Measurements from ENCODE around the gene ITPKA.

DNA sequence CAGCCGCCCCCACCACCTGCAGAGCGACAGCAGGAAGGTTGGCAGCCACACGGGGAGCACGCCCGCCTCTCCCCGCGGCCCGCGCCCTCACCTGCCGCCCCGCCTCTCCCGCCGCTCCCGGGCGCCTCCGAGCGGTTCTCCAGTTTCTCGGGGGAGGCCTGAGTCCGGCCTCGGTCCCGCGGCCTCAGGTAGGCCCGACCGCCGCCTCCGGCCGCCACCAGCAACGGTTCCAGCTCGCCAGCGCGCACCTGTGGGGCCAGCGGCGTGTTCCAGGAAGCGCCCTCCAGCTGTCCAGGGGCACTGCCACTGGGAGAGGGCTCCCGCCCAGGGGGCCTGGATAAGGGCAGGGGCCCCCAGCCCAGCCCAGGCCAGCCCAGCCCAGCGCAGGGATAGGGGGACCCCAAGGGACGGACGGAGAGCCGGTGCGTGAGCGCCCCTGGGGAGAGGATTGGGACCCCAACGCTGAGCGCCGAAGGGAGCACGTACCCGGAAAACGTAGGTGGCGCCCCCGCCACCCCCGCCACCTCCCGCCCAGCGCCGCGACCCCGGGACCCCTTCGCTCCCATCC, 17.7 kb downstream of the ITPKA start:
- no peak for TF ChIP-seq POLR2A (IDR thresholded peaks at IDR 0.05)
- TF ChIP-seq, protein P1, sequence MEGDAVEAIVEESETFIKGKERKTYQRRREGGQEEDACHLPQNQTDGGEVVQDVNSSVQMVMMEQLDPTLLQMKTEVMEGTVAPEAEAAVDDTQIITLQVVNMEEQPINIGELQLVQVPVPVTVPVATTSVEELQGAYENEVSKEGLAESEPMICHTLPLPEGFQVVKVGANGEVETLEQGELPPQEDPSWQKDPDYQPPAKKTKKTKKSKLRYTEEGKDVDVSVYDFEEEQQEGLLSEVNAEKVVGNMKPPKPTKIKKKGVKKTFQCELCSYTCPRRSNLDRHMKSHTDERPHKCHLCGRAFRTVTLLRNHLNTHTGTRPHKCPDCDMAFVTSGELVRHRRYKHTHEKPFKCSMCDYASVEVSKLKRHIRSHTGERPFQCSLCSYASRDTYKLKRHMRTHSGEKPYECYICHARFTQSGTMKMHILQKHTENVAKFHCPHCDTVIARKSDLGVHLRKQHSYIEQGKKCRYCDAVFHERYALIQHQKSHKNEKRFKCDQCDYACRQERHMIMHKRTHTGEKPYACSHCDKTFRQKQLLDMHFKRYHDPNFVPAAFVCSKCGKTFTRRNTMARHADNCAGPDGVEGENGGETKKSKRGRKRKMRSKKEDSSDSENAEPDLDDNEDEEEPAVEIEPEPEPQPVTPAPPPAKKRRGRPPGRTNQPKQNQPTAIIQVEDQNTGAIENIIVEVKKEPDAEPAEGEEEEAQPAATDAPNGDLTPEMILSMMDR (IDR thresholded peaks at IDR 0.05) = no peak
